GM13977 (cell line): ENCODE results near the gene MKNK2.

ENCODE experiments used
- DNase-seq: peaks from one replicate; pipeline ENCODE4 v3.0.0; 2012; ENCODE audit warnings: low spot score
- CTCF ChIP-seq: IDR thresholded peaks from 2 replicates; pipeline ENCODE4 v1.5.1; 2012; ENCODE audit warnings: mild to moderate bottlenecking, control low read depth; ENCODE audit not compliant: insufficient read depth; ENCODE audit errors: extremely low read depth, missing control alignments
- in situ Hi-C: fragments of 300-500 bp; cut with MboI; formaldehyde crosslinking; loops from one replicate; pipeline ENCODE4 v1.12.0; 2022; ENCODE audit warnings: low sequenced_read_pairs, low pct_unique_long_range_greater_than_20kb, mixed read lengths, inconsistent platforms; ENCODE audit not compliant: unreplicated experiment

Gene MKNK2

DNA sequence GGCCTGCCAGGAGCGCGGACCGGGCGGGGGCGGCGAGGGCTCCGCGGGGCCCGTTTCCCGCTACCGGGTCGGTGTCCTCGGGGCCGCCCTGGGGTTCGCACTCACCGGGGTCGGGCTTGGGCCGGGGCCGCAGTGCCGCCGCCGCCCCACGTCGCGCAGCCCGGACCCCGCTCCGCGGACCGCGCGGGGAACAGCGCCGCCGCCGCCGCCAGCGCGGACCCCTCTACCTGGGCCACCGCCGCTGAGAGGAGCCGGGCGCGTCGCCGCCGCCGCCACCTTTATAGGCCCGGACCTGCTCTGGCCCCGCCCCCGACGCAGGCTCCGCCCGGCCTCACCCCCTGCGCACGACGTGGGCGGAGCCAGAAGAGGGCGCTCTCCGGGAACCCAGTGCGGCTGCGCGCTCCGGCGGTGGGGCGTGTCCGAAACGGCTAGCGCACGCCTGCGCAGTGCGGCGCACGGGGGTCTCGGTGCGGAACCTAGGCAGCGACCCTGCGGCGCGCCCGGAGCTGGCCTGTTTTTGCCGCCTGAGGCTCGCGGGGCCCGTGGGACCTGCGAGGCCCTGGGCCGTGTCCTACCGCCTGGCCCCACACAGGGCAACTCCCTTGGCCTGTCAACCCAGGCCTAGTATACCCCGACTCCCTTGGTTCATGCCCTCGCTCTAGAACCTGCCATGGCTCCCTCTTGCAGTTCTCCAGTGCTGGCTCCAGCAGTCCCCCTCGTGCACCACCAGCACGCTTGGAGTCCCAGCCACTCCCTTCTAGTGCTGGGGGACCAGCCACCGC is at the start of gene MKNK2:
TSS of gene MKNK2 (minus strand) at position 254 of the 782 bp plus-strand sequence. CDS start 393 bp downstream, outside the sequence.
- peak; percentile 99 for DNase-seq
- in situ Hi-C loops, result no loop called here
- TF ChIP-seq CTCF, result peak; percentile 66

DNA sequence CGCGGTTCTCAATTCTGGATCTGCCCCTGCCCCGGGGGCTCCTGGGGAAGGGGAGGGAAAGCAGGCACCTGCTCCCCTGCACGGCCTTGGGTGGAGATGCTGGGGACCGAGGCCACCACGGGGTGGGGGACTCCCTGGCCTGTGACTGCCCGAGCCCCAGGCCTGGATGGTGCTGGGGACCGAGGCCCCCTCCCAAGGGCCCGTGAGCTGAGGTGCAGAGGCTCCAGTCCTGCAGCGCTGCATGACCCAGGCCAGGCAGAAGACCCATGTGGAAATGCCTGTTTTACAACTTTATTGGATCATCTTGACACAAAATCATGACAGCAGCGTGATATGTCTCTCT is 49.6 kb upstream of the MKNK2 start:
- in situ Hi-C loops, result no loop called here
- DNase-seq, result no peak
- no peak for TF ChIP-seq CTCF

DNA sequence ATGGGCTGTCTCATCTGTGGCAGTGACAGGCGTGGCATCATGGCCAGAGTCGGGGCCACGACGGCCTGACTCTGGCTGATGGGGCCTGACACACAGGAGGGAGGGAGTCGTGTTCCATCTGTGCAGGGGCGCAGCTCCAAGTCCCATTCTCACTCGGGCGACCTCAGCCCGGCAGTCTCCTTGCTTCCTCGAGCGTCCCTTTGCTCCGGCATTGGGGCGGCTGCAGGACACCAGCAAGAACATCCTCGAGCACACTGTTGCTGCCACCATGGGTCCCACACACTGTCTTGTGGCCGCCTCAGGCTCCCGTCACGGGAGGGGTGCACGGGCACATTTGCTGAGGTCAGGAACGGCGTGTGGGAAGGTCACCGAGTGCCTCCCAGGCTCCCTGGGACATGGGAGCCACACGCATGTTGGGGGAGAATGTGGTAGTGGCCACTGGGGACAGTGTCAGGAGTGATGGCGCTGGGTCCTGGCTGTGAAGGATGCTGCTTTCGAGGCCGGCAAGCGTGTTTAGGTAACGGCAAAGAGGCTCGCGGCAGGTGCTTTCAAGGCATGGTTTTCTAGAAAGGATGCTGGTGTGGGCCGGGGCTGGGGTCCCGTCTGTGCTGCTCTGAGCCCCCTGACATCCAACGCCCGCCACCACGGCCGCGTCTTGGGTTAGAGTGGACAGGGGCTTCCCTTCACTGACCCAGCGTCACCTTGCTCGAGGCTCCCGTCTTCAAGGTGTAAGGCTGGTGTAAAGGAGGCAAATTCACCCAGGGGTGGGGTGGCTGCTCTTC is 49.1 kb upstream of the MKNK2 start:
- no peak for TF ChIP-seq CTCF
- no peak for DNase-seq
- in situ Hi-C loops, result no loop called here

- no peak for TF ChIP-seq CTCF
- in situ Hi-C loops, result no loop called here
- no peak for DNase-seq
Observed at GRCh38 chr19:2099054-2099501, 48.0 kb upstream of the MKNK2 start.

GRCh38 chr19:2097886-2098327 is 46.9 kb upstream of the MKNK2 start:
- in situ Hi-C loops, result no loop called here
- TF ChIP-seq CTCF, result no peak
- no peak for DNase-seq

DNA sequence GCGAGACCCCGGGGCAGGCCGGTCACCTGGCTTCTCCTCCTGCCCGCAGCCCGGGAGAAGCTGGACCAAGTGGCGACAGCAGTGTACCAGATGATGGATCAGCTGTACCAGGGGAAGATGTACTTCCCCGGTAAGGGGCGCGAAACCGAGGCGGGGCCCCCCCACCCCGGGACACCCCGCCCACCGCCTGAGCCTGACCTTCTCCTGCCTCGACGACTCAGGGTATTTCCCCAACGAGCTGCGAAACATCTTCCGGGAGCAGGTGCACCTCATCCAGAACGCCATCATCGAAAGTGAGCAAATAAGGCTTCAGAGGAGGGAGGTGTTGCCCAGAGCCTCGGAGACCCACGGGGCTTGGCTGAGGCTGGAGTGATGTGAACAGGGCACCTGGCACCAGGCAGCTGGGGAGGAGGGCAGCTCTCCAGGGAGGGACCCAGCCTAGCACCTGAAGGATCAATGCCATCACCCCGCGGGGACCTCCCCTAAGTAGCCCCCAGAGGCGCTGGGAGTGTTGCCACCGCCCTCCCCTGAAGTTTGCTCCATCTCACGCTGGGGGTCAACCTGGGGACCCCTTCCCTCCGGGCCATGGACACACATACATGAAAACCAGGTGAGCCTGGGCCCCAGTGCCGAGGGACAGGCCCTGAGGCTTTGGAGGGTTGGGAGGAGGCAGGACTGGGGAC is 46.3 kb upstream of the MKNK2 start:
- DNase-seq, result peak; percentile 80
- in situ Hi-C loops, result no loop called here
- no peak for TF ChIP-seq CTCF
